ENCODE results near the gene MXRA8. TPM values are rescaled to one million over a fixed set of nuclear protein-coding genes. Genes with fewer than 3 reads are reported as not detected.

The MXRA8 gene
- total and polyA plus RNA-seq, 9 of the 15 experiments (the other 6 are each of a cell fraction or from before 2014, with no cell fraction given) = 0.66 to 11.3 (median 6.3) TPM

DNA sequence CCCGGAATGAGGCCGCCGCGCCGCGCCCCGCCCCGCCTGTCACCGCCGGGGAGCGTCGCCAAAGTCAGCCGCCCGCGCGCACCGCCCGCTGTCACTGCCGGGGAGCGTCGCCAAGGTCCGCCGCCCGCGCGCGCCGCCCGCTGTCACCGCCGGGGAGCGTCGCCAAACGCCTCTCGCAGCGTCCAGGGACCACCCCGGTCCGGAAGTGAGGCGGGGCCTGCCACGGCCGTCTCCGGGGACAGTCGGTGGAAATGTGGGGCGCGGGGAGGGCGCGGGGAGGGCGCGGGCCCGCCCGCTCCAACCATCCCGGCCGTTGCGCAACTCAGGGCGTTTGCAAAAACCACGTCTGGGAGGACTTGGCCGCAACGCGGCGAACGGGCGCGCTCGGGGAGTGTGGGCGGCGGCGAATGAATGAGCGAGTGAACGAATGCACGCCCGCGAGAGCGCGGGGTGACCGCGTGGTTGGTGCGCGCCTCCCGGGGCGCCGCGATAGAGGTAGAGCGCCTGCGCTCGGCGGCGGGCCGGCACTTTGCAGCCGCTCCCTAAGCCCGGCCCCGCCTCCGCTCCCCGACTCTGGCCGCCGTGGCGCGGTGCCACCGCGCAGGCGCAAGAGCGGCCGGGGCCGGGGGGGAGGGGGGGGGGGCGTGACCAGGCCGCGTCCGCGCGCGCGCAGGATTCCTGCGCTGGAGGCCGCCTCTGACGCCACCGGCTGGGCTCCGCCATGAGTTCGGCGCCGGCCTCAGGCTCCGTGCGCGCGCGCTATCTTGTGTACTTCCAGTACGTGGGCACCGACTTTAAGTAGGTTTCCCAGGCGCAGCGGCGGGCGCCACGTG is 50.2 kb downstream of the MXRA8 start, which contains the start of the genes ACAP3 and PUSL1 (continued):
- TF ChIP-seq NFIC (IDR thresholded peaks at IDR 0.05) = peak; percentile 39; the same call in 1 of the 2 replicates
- TF ChIP-seq POLR2AphosphoS2 (IDR thresholded peaks at IDR 0.05; ENCODE audit: low read length) = no peak
- no peak for TF ChIP-seq CBX2 (IDR thresholded peaks at IDR 0.05; ENCODE audit: insufficient read depth, low read length, poor library complexity, severe bottlenecking)
- peak; percentile 100 for TF ChIP-seq CEBPB (tag; IDR thresholded peaks at IDR 0.05)
- TF ChIP-seq NONO (IDR thresholded peaks at IDR 0.05; ENCODE audit: low read depth in 2 of 2, low read length in 1 of 2) = peak in 1 of 2 experiments; percentile 17; a peak in 1 of 4 replicates
- TF ChIP-seq, protein P1, sequence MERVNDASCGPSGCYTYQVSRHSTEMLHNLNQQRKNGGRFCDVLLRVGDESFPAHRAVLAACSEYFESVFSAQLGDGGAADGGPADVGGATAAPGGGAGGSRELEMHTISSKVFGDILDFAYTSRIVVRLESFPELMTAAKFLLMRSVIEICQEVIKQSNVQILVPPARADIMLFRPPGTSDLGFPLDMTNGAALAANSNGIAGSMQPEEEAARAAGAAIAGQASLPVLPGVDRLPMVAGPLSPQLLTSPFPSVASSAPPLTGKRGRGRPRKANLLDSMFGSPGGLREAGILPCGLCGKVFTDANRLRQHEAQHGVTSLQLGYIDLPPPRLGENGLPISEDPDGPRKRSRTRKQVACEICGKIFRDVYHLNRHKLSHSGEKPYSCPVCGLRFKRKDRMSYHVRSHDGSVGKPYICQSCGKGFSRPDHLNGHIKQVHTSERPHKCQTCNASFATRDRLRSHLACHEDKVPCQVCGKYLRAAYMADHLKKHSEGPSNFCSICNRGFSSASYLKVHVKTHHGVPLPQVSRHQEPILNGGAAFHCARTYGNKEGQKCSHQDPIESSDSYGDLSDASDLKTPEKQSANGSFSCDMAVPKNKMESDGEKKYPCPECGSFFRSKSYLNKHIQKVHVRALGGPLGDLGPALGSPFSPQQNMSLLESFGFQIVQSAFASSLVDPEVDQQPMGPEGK (CRISPR knock-in tag; IDR thresholded peaks at IDR 0.05; ENCODE audit: borderline replicate concordance) = no peak
- TF ChIP-seq, protein P2, sequence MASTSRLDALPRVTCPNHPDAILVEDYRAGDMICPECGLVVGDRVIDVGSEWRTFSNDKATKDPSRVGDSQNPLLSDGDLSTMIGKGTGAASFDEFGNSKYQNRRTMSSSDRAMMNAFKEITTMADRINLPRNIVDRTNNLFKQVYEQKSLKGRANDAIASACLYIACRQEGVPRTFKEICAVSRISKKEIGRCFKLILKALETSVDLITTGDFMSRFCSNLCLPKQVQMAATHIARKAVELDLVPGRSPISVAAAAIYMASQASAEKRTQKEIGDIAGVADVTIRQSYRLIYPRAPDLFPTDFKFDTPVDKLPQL (IDR thresholded peaks at IDR 0.05; ENCODE audit: extremely low read depth, insufficient read length) = no peak
- TF ChIP-seq ZNF668 (CRISPR knock-in tag; IDR thresholded peaks at IDR 0.05) = no peak
- TF ChIP-seq KDM5B (IDR thresholded peaks at IDR 0.05; ENCODE audit: insufficient replicate concordance, low read depth, low read length) = peak; percentile 58
- TF ChIP-seq, protein P3, sequence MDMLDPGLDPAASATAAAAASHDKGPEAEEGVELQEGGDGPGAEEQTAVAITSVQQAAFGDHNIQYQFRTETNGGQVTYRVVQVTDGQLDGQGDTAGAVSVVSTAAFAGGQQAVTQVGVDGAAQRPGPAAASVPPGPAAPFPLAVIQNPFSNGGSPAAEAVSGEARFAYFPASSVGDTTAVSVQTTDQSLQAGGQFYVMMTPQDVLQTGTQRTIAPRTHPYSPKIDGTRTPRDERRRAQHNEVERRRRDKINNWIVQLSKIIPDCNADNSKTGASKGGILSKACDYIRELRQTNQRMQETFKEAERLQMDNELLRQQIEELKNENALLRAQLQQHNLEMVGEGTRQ (CRISPR knock-in tag; IDR thresholded peaks at IDR 0.05) = no peak
- TF ChIP-seq DPF2 (IDR thresholded peaks at IDR 0.05) = peak; percentile 33; the same call in 1 of the 2 replicates
- TF ChIP-seq, protein P4, sequence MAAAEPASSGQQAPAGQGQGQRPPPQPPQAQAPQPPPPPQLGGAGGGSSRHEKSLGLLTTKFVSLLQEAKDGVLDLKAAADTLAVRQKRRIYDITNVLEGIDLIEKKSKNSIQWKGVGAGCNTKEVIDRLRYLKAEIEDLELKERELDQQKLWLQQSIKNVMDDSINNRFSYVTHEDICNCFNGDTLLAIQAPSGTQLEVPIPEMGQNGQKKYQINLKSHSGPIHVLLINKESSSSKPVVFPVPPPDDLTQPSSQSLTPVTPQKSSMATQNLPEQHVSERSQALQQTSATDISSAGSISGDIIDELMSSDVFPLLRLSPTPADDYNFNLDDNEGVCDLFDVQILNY (CRISPR knock-in tag; IDR thresholded peaks at IDR 0.05) = no peak
- TF ChIP-seq, protein P5, sequence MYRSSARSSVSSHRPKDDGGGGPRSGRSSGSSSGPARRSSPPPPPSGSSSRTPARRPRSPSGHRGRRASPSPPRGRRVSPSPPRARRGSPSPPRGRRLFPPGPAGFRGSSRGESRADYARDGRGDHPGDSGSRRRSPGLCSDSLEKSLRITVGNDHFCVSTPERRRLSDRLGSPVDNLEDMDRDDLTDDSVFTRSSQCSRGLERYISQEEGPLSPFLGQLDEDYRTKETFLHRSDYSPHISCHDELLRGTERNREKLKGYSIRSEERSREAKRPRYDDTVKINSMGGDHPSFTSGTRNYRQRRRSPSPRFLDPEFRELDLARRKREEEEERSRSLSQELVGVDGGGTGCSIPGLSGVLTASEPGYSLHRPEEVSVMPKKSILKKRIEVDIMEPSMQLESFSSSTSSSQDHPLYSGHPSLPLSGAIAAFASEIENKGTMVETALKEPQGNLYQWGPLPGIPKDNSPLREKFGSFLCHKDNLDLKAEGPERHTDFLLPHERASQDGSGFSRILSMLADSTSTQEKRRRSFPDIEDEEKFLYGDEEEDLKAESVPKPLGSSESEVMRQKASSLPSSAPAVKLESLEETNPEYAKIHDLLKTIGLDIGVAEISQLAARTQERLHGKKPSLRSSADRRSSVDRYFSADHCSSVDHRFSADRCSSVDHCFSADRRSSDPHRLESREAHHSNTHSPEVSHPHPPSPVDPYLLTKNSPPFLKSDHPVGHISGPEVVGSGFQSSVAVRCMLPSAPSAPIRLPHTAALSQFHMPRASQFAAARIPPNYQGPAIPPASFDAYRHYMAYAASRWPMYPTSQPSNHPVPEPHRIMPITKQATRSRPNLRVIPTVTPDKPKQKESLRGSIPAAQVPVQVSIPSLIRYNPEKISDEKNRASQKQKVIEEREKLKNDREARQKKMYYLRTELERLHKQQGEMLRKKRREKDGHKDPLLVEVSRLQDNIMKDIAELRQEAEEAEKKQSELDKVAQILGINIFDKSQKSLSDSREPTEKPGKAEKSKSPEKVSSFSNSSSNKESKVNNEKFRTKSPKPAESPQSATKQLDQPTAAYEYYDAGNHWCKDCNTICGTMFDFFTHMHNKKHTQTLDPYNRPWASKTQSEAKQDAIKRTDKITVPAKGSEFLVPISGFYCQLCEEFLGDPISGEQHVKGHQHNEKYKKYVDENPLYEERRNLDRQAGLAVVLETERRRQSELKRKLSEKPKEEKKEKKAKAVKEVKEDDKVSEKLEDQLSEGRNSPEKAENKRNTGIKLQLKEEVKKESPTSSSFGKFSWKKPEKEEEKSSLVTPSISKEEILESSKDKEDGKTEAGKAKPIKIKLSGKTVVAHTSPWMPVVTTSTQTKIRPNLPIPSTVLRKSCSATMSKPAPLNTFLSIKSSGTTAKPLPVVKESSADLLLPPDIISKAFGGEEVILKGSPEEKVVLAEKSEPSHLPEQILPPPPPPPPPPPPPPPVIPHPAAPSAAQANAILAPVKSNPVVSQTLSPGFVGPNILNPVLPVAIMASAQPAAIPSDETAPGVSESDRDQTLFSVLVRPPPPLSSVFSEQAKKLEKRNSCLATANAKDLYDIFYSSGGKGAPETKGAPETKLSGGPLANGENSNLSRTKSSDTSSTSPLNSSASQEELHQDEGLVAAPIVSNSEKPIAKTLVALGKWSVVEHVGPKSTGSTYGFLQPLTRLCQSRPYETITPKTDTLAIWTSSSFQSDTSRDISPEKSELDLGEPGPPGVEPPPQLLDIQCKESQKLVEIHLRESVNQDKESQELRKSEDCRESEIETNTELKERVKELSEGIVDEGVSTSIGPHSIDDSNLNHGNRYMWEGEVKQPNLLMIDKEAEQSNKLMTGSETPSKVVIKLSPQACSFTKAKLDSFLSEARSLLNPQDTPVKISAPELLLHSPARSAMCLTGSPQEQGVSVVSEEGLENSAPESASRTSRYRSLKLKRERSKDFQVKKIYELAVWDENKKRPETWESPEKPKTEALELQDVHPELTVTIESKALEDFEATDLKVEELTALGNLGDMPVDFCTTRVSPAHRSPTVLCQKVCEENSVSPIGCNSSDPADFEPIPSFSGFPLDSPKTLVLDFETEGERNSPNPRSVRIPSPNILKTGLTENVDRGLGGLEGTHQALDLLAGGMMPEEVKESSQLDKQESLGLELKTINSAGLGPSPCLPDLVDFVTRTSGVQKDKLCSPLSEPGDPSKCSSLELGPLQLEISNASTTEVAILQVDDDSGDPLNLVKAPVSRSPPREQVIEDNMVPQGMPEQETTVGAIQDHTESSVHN (IDR thresholded peaks at IDR 0.05; ENCODE audit: borderline replicate concordance in 1 of 2, low read depth in 1 of 2) = no peak
